Lower lobe of right lung (tissue), 2 donors: ENCODE data around the gene SLC66A1. TPM values are rescaled to one million over a fixed set of nuclear protein-coding genes. Genes with fewer than 3 reads are reported as not detected.

Experiments
- ATAC-seq, 2 donors: fragments of 200-7000 bp; cut with Tn5 transposase; one replicate each; pipeline ENCODE4 v1.9.1; 2020 to 2022; ENCODE audit warnings: mild to moderate bottlenecking in 2 of 2, moderate library complexity in 2 of 2
- DNase-seq: peaks from one replicate; pipeline ENCODE4 v3.0.0-alpha.2; 2020
- H3K27ac ChIP-seq: fragments of 200-600 bp; one replicate; pipeline ENCODE4 v1.8.0; 2022
- H3K27me3 ChIP-seq: fragments of 200-600 bp; one replicate; pipeline ENCODE4 v1.8.0; 2022; ENCODE audit warnings: low read depth
- H3K36me3 ChIP-seq: fragments of 200-600 bp; one replicate; pipeline ENCODE4 v1.8.0; 2022; ENCODE audit warnings: mild to moderate bottlenecking
- H3K4me1 ChIP-seq: fragments of 200-600 bp; one replicate; pipeline ENCODE4 v1.8.0; 2022
- H3K4me3 ChIP-seq: fragments of 200-600 bp; one replicate; pipeline ENCODE4 v1.8.0; 2022; ENCODE audit warnings: mild to moderate bottlenecking
- H3K9me3 ChIP-seq: fragments of 200-600 bp; one replicate; pipeline ENCODE4 v1.8.0; 2022
- CTCF ChIP-seq: fragments of 200-600 bp; IDR thresholded peaks from one replicate; pipeline ENCODE4 v1.8.0; 2022; ENCODE audit warnings: antibody characterized with exemption, mild to moderate bottlenecking
- intact Hi-C: fragments of 100-400 bp; cut with DNase I; formaldehyde crosslinking; loops from one replicate; pipeline ENCODE4 v1.11.0; 2022
- total RNA-seq: library from RNA; stranded (reverse); fragmentation: NEBNext Ultra II Directional; extraction: Animal tissue kit (Norgen Biotek cat#: 25700); gene quantifications from one replicate; pipeline ENCODE4 v1.2.1, GENCODE V29; 2021
- donor health status: DM: no; HTN: yes; CAD: no; lungs with severe emphysema.

Gene SLC66A1
- total RNA-seq, 1 donor from 2014 or later, result 15.4 TPM

- no peak overlapping the region for H3K4me3 ChIP-seq
- H3K36me3 ChIP-seq, result peaks cover 12% of the 10 kb centered on the region
- H3K27me3 ChIP-seq, result no peaks in the 10 kb centered on the region
- H3K9me3 ChIP-seq, result no peaks in the 10 kb centered on the region
- TF ChIP-seq CTCF, result no peak
- ATAC-seq (no peak), DNase-seq (no peak)
- intact Hi-C loops, result no loop called here
- H3K4me1 ChIP-seq, result peaks cover 46% of the 10 kb centered on the region
- no peak overlapping the region for H3K27ac ChIP-seq
Measured at GRCh38 chr1:19313961-19314882, 2.1 kb downstream of the SLC66A1 start.

GRCh38 chr1:19315378-19316198 is 3.5 kb downstream of the SLC66A1 start:
- no peak for TF ChIP-seq CTCF
- H3K27ac ChIP-seq, result no peak overlapping the region
- intact Hi-C loops, result no loop called here
- no peak for DNase-seq
- no peaks in the 10 kb centered on the region for H3K27me3 ChIP-seq
- peaks cover 20% of the 10 kb centered on the region for H3K36me3 ChIP-seq
- no peaks in the 10 kb centered on the region for H3K9me3 ChIP-seq
- H3K4me3 ChIP-seq, result no peak overlapping the region
- H3K4me1 ChIP-seq, result peaks cover 42% of the 10 kb centered on the region
- no peak for ATAC-seq

- intact Hi-C loops, result no loop called here
- H3K27ac ChIP-seq, result no peak overlapping the region
- no peak for DNase-seq
- no peaks in the 10 kb centered on the region for H3K9me3 ChIP-seq
- H3K4me1 ChIP-seq, result peaks cover 34% of the 10 kb centered on the region
- no peaks in the 10 kb centered on the region for H3K27me3 ChIP-seq
- peaks cover 26% of the 10 kb centered on the region for H3K36me3 ChIP-seq
- H3K4me3 ChIP-seq, result no peak overlapping the region
- TF ChIP-seq CTCF, result no peak
- ATAC-seq, result no peak
Measured at GRCh38 chr1:19317126-19317910, 5.2 kb downstream of the SLC66A1 start.

- no peaks in the 10 kb centered on the region for H3K9me3 ChIP-seq
- DNase-seq (no peak), ATAC-seq (no peak)
- intact Hi-C loops, result no loop called here
- TF ChIP-seq CTCF, result no peak
- H3K27me3 ChIP-seq, result no peaks in the 10 kb centered on the region
- peaks cover 18% of the 10 kb centered on the region for H3K4me1 ChIP-seq
- H3K27ac ChIP-seq, result no peak overlapping the region
- H3K36me3 ChIP-seq, result peaks cover 45% of the 10 kb centered on the region
- H3K4me3 ChIP-seq, result no peak overlapping the region
Measured at GRCh38 chr1:19319196-19319595, 7.1 kb downstream of the SLC66A1 start.

- intact Hi-C loops, result no loop called here
- Histone ChIP-seq H3K4me3 (no peak overlapping the region), H3K9me3 (no peaks in the 10 kb centered on the region), H3K36me3 (peaks cover 64% of the 10 kb centered on the region), H3K4me1 (peaks cover 7% of the 10 kb centered on the region), H3K27me3 (no peaks in the 10 kb centered on the region), H3K27ac (no peak overlapping the region)
- no peak for TF ChIP-seq CTCF
- ATAC-seq (no peak), DNase-seq (peak; percentile 1)
Measured at GRCh38 chr1:19321071-19321470, 8.9 kb downstream of the SLC66A1 start.
